LNCaP clone FGC (cell line): Measurements from ENCODE around the gene SPATA31C1.
A peak's percentile ranks its signal among the peaks of the same experiment; 100 is the strongest.
"Not testable (repeated sequence)": the region's sequence is repeated elsewhere in the genome, so short reads cannot be mapped to it uniquely, and the experiment has no call there.

Experiments
- DNase-seq: peaks from one replicate; pipeline ENCODE4 v3.0.0-alpha.2; 2011; ENCODE audit warnings: low read depth
- H3K4me3 ChIP-seq: 2 replicates; pipeline ENCODE4 v1.5.1; 2011; ENCODE audit warnings: mild to moderate bottlenecking, low read depth, low read length, control low read depth
- CTCF ChIP-seq: IDR thresholded peaks from 2 replicates; pipeline ENCODE4 v1.5.1; 2012; ENCODE audit warnings: mild to moderate bottlenecking; ENCODE audit not compliant: control insufficient read depth, insufficient read depth; ENCODE audit errors: extremely low read depth

The SPATA31C1 gene

GRCh38 chr9:87891754-87892153, 26.0 kb upstream of the SPATA31C1 start:
- no peak for TF ChIP-seq CTCF
- no peak overlapping the region for H3K4me3 ChIP-seq
- DNase-seq: no peak

- no peak for TF ChIP-seq CTCF
- no peak overlapping the region for H3K4me3 ChIP-seq
- DNase-seq: no peak
Observed at GRCh38 chr9:87892956-87893355, 24.8 kb upstream of the SPATA31C1 start.

GRCh38 chr9:87894998-87895625, 22.6 kb upstream of the SPATA31C1 start:
- no peak for DNase-seq
- 0 out of 2 replicates have a peak, but pooled peaks have one; percentile 14 for TF ChIP-seq CTCF
- no peak overlapping the region for H3K4me3 ChIP-seq

GRCh38 chr9:87896891-87897290, 20.9 kb upstream of the SPATA31C1 start:
- TF ChIP-seq CTCF: no peak
- no peak overlapping the region for H3K4me3 ChIP-seq
- DNase-seq: no peak

GRCh38 chr9:87898151-87898550, 19.6 kb upstream of the SPATA31C1 start:
- no peak overlapping the region for H3K4me3 ChIP-seq
- no peak for TF ChIP-seq CTCF
- DNase-seq: no peak

- DNase-seq, H3K4me3 ChIP-seq: not testable (repeated sequence)
Observed at GRCh38 chr9:87902371-87902770, 15.4 kb upstream of the SPATA31C1 start.

- TF ChIP-seq CTCF: peak; percentile 71
- peak; percentile 86 for DNase-seq
- H3K4me3 ChIP-seq: no peak overlapping the region
Observed at GRCh38 chr9:87909310-87910041, 8.3 kb upstream of the SPATA31C1 start.
